ENCODE results near the gene HMX3.

- no peak for TF ChIP-seq CTCF (IDR thresholded peaks at IDR 0.05)
- TF ChIP-seq EP300 (IDR thresholded peaks at IDR 0.05), result no peak
- no peak for TF ChIP-seq POLR2A (IDR thresholded peaks at IDR 0.05)
These were observed 38.7 kb upstream of the HMX3 start for GRCh38 chr10:123097039-123097438.

All from ovary (tissue), 3 donors.